ENCODE results near the gene GP5. TPM values are rescaled to one million over a fixed set of nuclear protein-coding genes. Genes with fewer than 3 reads are reported as not detected.

Gene GP5
- total RNA-seq, 3 donors from 2014 or later = 0.16 TPM; not detected in 2

GRCh38 chr3:194401346-194401745 lies 2.3 kb upstream of the GP5 start:
- Histone ChIP-seq H3K36me3 (no peaks in the 10 kb centered on the region), H3K27ac (no peak overlapping the region), H3K9me3 (no peaks in the 10 kb centered on the region), H3K27me3 (peaks cover 0 to 17% of the 10 kb centered on the region in 2 donors), H3K4me1 (no peaks in the 10 kb centered on the region), H3K4me3 (no peak overlapping the region)
- DNase-seq (ENCODE audit: low spot score in 2 of 2) = no peak
- intact Hi-C loops (cut with DNase I; ENCODE audit: low total_unique reads) = loop anchor here (10.0 kb wide), 1 partner anchor 67 kb away; no protein-coding TSS in a partner anchor
- TF ChIP-seq POLR2AphosphoS5 (IDR thresholded peaks at IDR 0.05) = no peak
- TF ChIP-seq CTCF (IDR thresholded peaks at IDR 0.05) = no peak
- no peak for TF ChIP-seq POLR2A (IDR thresholded peaks at IDR 0.05)

DNA sequence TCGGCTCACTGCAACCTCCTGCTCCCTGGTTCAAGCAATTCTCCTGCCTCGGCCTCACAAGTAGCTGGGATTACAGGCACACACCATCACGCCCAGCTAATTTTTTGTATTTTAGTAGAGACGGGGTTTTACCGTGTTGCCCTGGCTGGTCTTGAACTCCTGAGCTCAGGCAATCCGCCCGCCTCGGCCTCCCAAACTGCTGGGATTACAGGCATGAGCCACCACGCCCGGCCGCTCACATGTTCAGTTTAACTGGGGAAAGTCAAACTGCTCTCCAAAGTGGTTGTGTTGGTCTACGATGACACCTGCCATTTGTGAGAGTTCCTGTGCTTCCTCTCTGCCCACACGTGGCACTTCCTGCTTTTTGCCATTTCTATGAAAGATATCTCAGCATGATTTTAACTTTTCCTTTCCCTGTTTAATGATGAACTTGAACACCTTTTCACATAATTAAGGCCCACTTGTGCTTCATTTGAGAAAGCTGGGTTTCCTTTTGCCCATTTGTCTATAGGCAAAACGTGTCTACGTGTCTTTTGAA lies 877 bp upstream of the GP5 start:
- Histone ChIP-seq H3K4me3 (no peak overlapping the region), H3K4me1 (no peaks in the 10 kb centered on the region), H3K27ac (no peak overlapping the region), H3K9me3 (no peaks in the 10 kb centered on the region), H3K36me3 (no peaks in the 10 kb centered on the region), H3K27me3 (peaks cover 0 to 17% of the 10 kb centered on the region in 2 donors)
- TF ChIP-seq POLR2A (IDR thresholded peaks at IDR 0.05) = no peak
- no peak for TF ChIP-seq CTCF (IDR thresholded peaks at IDR 0.05)
- TF ChIP-seq POLR2AphosphoS5 (IDR thresholded peaks at IDR 0.05) = no peak
- intact Hi-C loops (cut with DNase I; ENCODE audit: low total_unique reads) = loop anchor here (10.0 kb wide), 1 partner anchor 65 kb away; no protein-coding TSS in a partner anchor
- no peak for DNase-seq (ENCODE audit: low spot score in 2 of 2)

DNA sequence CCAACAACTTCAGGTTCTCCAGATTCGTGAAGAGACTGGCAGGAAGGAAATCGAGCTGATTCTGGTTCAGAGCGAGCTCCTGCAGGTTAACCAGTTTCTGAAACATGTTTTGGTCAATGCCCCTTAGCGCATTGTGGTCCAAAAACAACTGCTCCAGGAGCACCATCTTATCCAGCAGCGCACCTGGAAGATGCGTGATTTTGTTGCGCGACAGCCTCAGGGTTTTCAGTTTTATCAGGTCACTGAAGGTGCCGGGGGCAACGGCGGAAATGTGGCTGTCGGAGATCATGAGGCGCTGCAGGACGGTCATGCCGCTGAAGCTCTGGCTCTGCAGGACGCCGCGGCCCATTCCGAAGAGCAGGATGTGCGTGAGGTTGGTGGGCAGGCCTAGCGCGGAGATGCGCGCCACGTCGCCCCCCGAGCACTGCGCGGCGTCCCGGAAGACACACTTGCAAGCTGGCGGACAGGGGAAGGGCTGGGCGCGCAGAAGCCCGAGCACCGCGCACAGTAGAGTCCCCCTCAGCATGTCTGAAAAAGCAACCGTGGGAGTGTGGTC lies 1.2 kb downstream of the GP5 start:
- H3K4me3 ChIP-seq = peak overlapping the region; percentile 29 to 46 (median 32)
- H3K4me1 ChIP-seq = no peaks in the 10 kb centered on the region
- TF ChIP-seq CTCF (IDR thresholded peaks at IDR 0.05) = no peak
- no peak for TF ChIP-seq POLR2AphosphoS5 (IDR thresholded peaks at IDR 0.05)
- TF ChIP-seq POLR2A (IDR thresholded peaks at IDR 0.05) = no peak
- intact Hi-C loops (cut with DNase I; ENCODE audit: low total_unique reads) = no loop called here
- DNase-seq (ENCODE audit: low spot score in 2 of 2) = no peak
- H3K36me3 ChIP-seq = no peaks in the 10 kb centered on the region
- H3K27me3 ChIP-seq = peaks cover 0 to 17% of the 10 kb centered on the region in 2 donors
- no peak overlapping the region for H3K27ac ChIP-seq
- no peaks in the 10 kb centered on the region for H3K9me3 ChIP-seq

- Histone ChIP-seq H3K27me3 (peaks cover 0 to 17% of the 10 kb centered on the region in 2 donors), H3K4me3 (peak overlapping the region; percentile 29 to 46 (median 32)), H3K9me3 (no peaks in the 10 kb centered on the region), H3K27ac (peak overlapping the region in 1 of 2 donors; percentile 61), H3K36me3 (no peaks in the 10 kb centered on the region), H3K4me1 (no peaks in the 10 kb centered on the region)
- TF ChIP-seq POLR2AphosphoS5 (IDR thresholded peaks at IDR 0.05) = no peak
- TF ChIP-seq CTCF (IDR thresholded peaks at IDR 0.05) = no peak
- TF ChIP-seq POLR2A (IDR thresholded peaks at IDR 0.05) = no peak
- intact Hi-C loops (cut with DNase I; ENCODE audit: low total_unique reads) = no loop called here
- DNase-seq (ENCODE audit: low spot score in 2 of 2) = no peak
Measured at GRCh38 chr3:194396859-194397756, 2.0 kb downstream of the GP5 start.

DNA sequence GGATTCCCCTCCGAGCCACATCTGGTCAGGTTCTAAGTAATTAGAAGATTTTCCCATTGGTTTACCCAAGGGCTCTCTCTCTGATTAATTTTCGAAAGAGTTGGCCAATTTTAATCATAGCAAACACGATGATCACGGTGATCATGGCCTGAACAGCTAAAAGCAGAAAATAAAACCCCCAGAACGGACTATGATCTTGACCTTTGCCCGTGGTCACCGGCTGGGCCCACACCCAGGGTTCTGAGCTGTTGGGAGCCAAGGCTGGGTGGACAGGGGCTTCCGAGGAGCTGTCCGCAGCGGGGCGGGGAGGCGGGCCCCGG lies 2.6 kb downstream of the GP5 start:
- H3K27ac ChIP-seq = peak overlapping the region in 1 of 2 donors; percentile 61
- TF ChIP-seq POLR2AphosphoS5 (IDR thresholded peaks at IDR 0.05) (no peak), CTCF (IDR thresholded peaks at IDR 0.05) (no peak), POLR2A (IDR thresholded peaks at IDR 0.05) (no peak)
- H3K36me3 ChIP-seq = no peaks in the 10 kb centered on the region
- peak overlapping the region; percentile 29 to 46 (median 32) for H3K4me3 ChIP-seq
- no peaks in the 10 kb centered on the region for H3K4me1 ChIP-seq
- DNase-seq (ENCODE audit: low spot score in 2 of 2) = no peak
- H3K9me3 ChIP-seq = no peaks in the 10 kb centered on the region
- intact Hi-C loops (cut with DNase I; ENCODE audit: low total_unique reads) = no loop called here
- peaks cover 0 to 17% of the 10 kb centered on the region in 2 donors for H3K27me3 ChIP-seq

Data from breast epithelium (tissue), 4 donors.